Measurements from ENCODE around the gene PPP1R3A.

PPP1R3A gene

GRCh38 chr7:113880559-113880958 is 38.2 kb downstream of the PPP1R3A start:
- DNase-seq, result no peak

GRCh38 chr7:113878394-113878992 is 40.3 kb downstream of the PPP1R3A start:
- DNase-seq, result no peak

DNA sequence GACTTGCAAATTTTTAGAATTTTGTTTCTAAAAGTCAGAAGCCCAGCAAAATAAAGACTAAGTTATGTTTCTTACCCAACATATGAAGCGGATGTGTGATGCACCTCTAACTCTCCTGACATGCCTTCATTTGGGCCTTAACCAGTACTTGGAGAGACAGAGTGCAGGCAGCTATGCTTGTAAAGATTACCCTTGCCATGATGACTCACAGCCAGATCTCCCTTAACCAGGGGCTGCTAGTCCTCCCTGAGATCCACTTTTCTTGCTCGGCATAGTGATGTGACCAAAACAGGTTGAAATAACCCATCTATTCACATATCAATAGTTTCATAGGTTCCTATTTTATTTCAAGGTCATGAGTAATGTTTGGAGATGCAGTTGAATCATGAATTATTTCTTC is 43.6 kb downstream of the PPP1R3A start:
- no peak for DNase-seq

GRCh38 chr7:113873554-113874151 is 45.2 kb downstream of the PPP1R3A start:
- DNase-seq, result no peak

DNA sequence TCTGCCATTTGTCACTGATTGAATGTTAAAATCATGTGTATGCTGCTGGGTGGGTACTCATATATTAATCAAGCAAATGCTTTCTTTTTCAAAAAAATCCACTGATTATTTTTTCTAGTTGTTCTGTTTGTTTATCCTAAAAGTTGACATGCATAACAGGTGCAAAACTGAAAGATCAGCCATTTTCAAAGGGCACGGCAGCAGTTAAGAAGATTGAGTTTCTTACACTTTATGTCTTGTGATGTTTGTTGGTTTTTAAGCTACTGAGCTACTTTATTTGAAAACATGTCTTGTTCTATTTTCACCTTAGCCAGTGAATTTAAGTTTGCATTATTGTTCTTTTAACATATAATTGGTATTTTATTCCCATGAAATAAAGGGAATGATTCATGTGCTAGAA is 45.8 kb downstream of the PPP1R3A start:
- DNase-seq, result no peak

DNA sequence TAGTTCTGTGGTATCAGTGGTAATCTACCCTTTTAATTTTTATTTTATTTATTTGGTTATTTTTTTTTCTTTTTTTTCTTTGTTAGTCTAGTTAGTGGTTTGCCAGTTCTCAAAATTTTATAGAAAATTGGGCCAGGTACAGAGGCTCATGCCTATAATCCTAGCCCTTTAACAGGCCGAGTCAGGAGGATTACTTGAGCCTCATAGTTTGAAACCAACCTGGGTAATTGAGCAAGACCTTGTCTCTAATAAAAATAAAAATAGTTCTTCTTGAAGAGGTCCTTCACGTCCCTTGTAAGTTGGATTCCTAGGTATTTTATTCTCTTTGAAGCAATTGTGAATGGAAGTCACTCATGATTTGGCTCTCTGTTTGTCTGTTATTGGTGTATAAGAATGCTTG is 51.5 kb downstream of the PPP1R3A start:
- no peak for DNase-seq

GRCh38 chr7:113856010-113856409 is 62.8 kb downstream of the PPP1R3A start:
- DNase-seq, result no peak

DNA sequence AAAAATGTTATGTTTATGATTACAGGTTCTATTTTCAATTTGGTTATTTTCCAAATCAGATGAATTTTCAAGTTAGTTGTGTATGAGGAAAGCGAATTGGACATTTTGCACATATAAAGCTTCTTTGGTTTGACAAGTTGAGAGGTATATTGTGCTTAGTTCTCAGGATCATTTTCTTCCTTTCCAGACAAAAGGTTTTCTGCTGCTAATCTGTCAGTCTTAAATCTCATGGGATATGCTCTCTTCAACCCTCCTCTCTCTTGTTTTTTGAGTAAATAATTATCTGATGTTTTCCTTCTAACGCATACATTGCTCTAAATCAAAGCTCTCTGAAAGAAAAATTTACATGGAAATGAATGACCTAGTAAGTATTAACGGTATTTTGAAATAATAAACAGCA is 77.9 kb downstream of the PPP1R3A start:
- no peak for DNase-seq

GRCh38 chr7:113835367-113835766 is 83.4 kb downstream of the PPP1R3A start:
- no peak for DNase-seq

DNA sequence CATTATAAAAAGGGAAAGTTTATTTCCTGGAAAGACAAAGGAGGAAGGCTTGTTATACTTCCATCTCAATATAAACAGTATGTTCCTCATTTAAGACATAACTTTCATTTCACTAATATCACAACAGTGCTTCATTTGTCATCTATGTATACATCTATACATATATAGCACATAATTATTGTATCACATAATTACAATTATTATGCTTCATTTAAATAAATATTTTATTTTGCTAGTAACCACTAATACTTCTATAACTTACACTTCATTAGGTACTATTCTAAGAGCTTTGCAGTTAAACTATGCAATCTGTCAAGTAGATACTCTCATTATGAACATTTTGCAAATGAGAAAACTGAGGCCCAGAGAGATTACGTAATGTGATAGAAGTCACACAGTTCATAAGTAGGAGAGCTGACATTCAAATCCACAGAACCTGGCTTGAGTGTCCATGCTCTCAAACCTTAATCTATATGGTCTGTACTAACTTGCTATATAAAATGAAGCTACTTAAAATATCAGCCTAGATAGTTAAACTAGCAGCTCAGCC is 86.5 kb downstream of the PPP1R3A start:
- DNase-seq, result no peak

- no peak for DNase-seq
Observed at GRCh38 chr7:113831556-113831955, 87.3 kb downstream of the PPP1R3A start.

DNA sequence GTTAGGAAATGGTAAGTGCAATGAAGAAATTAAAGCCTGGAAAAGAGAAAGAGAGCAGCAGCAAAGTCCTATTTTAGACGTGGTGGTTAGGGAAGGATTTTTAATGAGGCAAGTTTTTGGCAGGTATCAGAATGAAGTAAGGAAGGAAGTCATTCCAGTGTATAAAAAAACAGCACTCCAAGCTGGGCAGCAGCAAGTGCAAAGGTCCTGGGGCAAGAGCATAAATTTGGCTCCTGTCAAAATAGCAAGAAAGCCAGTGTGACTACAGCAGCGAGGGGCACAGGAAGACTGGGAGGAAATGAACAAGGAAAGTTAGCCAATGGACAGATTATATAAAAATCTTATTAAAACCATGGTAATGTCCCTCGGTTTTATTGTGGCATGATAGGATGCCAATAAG is 90.2 kb downstream of the PPP1R3A start:
- DNase-seq, result no peak
